GM12891 (cell line): ENCODE results near the gene PRSS16.

Source experiments
- DNase-seq: peaks from one replicate; pipeline ENCODE4 v3.0.0; 2011; ENCODE audit warnings: low spot score; ENCODE audit not compliant: insufficient read length
- FAIRE-seq: peaks from 2 replicates; lab custom pipeline; 2011; peaks lifted over from hg19 to GRCh38; lab: Jason Lieb, UNC
- PAX5 ChIP-seq: IDR thresholded peaks from 2 replicates; pipeline ENCODE4 v1.6.1; 2011; ENCODE audit warnings: low read length, moderate library complexity, mild to moderate bottlenecking; ENCODE audit not compliant: insufficient read depth, severe bottlenecking
- POLR2A ChIP-seq: IDR thresholded peaks from 2 replicates; pipeline ENCODE4 v1.6.1; 2011; ENCODE audit warnings: low read depth, low read length, control low read depth
- POLR2AphosphoS5 ChIP-seq: IDR thresholded peaks from 2 replicates; pipeline ENCODE4 v1.6.1; 2011; ENCODE audit warnings: low read depth, low read length, control low read depth
- POU2F2 ChIP-seq: IDR thresholded peaks from 2 replicates; pipeline ENCODE4 v1.6.1; 2011; ENCODE audit warnings: low read depth, mild to moderate bottlenecking, control low read depth, low read length, moderate library complexity
- SPI1 ChIP-seq: IDR thresholded peaks from 2 replicates; pipeline ENCODE4 v1.6.1; 2011; ENCODE audit warnings: low read depth, low read length, control low read depth
- TAF1 ChIP-seq: IDR thresholded peaks from 2 replicates; pipeline ENCODE4 v1.6.1; 2011; ENCODE audit warnings: low read depth, low read length, control low read depth

Gene PRSS16

DNA sequence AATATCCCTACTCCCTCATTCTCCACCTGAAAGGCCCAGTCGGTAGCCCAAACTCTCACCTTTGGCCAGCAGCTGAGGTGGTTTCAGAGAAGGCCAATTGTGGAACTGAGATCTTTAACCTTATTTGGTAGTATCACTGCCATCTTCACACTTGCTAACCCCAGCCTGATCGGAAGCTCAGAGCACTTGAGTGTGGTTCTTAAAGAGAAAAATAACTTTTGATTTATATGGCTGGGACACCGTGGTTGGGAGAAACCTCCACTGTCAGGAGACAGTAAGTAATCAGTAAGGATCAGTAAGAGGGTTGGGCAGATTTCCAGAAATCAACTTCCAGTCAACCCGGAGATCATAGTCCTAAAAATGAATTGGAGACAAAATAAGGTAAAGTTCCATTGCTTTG lies 22.8 kb upstream of the PRSS16 start:
- DNase-seq (no peak), FAIRE-seq (no peak)

DNA sequence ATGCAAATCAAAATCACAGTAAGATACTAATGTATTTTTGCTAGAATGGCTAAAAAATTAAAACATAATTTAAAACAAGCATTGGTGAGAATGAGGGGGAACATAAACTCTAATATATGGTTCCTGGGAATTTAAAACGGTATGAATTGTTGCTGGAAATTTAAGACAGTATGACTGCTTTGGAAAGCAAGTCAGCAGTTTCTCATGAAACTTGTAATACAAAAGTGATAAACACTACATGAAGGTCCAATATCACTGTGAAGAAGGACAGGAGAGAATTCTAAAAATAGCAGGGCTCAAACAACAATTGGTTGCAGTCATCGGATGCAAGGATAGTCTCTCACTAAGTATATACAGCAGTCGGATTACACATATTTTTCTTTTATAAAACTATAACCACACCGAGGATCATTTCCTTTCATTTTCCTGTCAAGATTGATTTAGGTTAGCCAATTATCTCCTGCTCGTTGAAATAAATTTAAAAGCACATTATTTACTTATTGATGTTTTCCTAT lies 18.5 kb upstream of the PRSS16 start:
- FAIRE-seq (no peak), DNase-seq (no peak)
- no peak for TF ChIP-seq POU2F2
- no peak for TF ChIP-seq PAX5
- no peak for TF ChIP-seq SPI1
- TF ChIP-seq POLR2A: no peak
- TF ChIP-seq POLR2AphosphoS5: no peak
- no peak for TF ChIP-seq TAF1

More for the DNA sequence above, 22.8 kb upstream of the PRSS16 start:
- TF ChIP-seq PAX5: no peak
- no peak for TF ChIP-seq POLR2AphosphoS5
- TF ChIP-seq POLR2A: no peak
- TF ChIP-seq SPI1: peak; percentile 25; the same call in 1 of the 2 replicates
- no peak for TF ChIP-seq TAF1
- no peak for TF ChIP-seq POU2F2

GRCh38 chr6:27230758-27231111 lies 16.8 kb upstream of the PRSS16 start:
- FAIRE-seq (no peak), DNase-seq (no peak)
- TF ChIP-seq POLR2A: no peak
- TF ChIP-seq POU2F2: no peak
- TF ChIP-seq TAF1: no peak
- TF ChIP-seq SPI1: no peak
- no peak for TF ChIP-seq POLR2AphosphoS5
- no peak for TF ChIP-seq PAX5

DNA sequence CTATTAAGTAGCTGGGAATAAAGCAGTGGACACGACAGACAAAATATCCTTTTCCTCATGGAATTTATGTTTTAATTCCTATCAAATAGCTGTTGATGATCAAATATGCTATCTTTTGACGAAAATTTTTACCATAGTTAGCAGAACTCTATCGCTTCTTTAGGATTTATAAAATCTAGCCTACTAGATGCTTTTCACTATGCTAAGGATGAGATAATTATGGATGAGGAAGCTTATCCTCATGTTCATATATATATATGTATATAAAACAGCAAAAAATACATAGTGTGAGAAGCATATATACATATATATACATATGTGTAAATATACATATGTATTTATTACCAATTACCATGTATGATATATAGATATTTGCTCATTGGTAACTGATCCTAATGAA lies 12.9 kb upstream of the PRSS16 start:
- TF ChIP-seq POU2F2 (no peak), POLR2A (no peak), POLR2AphosphoS5 (no peak), SPI1 (no peak)
- no peak for DNase-seq
- no peak for FAIRE-seq

GRCh38 chr6:27237089-27237803 lies 10.3 kb upstream of the PRSS16 start:
- no peak for FAIRE-seq
- no peak for DNase-seq
- TF ChIP-seq TAF1 (no peak), PAX5 (no peak), SPI1 (no peak), POU2F2 (no peak)

DNA sequence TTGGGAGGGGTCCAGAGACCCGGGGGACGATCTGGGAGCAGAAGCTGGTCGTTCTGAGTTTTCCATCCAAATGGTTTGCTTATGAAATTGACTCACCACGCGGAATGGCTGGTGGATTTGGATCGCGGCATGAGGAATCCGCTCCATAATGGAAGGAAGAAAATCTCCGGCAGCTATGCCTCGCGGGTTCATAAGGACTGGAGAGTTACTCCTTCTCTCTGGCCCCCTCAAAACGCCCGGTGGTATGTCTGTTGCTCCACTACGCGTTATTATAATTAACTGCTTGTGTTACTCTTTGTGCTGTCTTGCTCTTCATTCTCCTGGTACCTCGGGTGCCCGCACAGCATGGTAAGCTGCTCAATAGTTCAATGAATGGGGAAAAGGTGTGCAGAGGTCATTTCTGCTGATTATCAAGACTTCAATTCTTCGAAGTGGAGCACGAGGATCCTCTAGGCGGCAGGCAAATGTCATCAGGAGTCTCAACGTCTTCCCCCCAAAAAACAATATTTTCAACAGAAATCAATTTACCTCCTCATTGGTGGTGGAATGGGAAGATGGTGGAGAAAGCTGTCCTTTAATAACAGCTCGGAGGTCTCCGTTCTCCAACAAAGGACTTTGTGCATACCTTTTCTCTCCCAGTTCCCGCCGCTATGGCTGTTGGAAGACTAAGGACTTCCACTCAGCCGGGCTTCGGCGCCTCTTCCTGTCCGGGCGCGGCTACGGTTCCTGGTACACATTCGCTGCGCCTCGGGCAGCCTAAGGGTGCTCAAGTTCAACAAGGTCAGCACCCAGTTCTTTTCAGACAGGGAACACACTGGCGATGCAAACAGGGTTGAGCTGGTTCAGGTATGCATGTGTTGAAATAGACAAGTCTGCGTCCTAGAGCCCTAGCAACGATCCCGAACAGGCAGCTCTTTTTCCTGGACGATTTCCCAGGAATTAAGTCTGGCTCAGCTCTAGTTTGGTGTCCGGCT lies 9.2 kb upstream of the PRSS16 start:
- no peak for FAIRE-seq
- DNase-seq: no peak
- TF ChIP-seq POLR2A (no peak), POLR2AphosphoS5 (no peak), POU2F2 (no peak), PAX5 (no peak), SPI1 (no peak), TAF1 (no peak)

DNA sequence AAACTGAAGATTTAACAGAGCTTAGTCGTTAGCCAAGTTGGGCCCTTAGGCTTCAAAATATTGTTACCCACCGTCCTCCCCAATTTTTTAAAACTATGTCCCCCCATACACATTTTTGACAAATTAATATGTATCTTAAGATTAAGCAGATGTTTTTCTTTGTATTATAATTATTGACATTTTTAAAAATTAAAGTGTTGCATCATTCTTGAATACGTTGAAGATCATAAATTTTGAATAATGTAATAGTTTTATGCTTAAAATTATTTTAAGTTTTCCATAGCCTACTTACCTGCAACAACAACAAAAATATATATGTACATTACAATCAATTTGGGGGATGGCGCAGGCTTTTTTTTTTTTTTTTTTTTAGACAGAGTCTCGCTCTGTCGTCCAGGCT lies 8.2 kb upstream of the PRSS16 start:
- no peak for TF ChIP-seq POLR2A
- no peak for TF ChIP-seq POLR2AphosphoS5
- no peak for TF ChIP-seq PAX5
- TF ChIP-seq SPI1: no peak
- TF ChIP-seq TAF1: no peak
- TF ChIP-seq POU2F2: no peak
- no peak for FAIRE-seq
- no peak for DNase-seq

DNA sequence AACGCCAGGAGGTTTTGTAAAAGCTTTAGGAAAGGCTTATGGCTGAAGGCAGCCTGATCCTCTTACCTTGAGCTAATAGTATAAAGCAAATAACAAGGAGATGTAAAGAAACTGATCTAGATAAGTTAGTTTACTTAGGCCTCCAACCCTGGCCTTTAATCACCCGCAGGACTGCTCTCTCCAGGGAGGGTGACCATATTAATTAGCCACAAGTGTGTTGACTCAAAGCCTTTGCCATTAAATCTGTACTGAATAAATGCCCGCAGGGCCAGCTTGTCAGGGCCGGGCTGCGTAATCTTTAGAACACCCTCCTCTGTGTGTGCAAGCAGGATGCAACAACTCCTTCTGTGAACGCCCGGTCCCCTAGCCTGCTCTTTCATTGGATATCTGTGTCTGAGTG lies 6.1 kb upstream of the PRSS16 start:
- TF ChIP-seq PAX5 (no peak), POU2F2 (no peak), POLR2A (no peak), TAF1 (no peak), SPI1 (no peak)
- DNase-seq (no peak), FAIRE-seq (no peak)

GRCh38 chr6:27242589-27243265 lies 4.8 kb upstream of the PRSS16 start:
- FAIRE-seq: no peak
- DNase-seq: no peak
- no peak for TF ChIP-seq POLR2A
- no peak for TF ChIP-seq TAF1
- no peak for TF ChIP-seq SPI1
- no peak for TF ChIP-seq POLR2AphosphoS5
- TF ChIP-seq POU2F2: no peak
- TF ChIP-seq PAX5: no peak
